Measurements from ENCODE around the gene CIDEC. TPM values are rescaled to one million over a fixed set of nuclear protein-coding genes. Genes with fewer than 3 reads are reported as not detected.
A peak's percentile ranks its signal among the peaks of the same experiment; 100 is the strongest.

CIDEC gene
- 1 to 10 TPM in 1 of 10 donors, under 1 TPM in 7, not detected in 2; 0.21 to 1.1 (median 0.41) TPM for polyA plus RNA-seq (ENCODE audit: insufficient read length in 10 of 10)
- long read RNA-seq, donor 1, partial matches to known transcripts: 0 of 1 reads
- long read RNA-seq, donor 1, other reads (novel, unspliced or antisense): 0 of 1 reads
- long read RNA-seq, donor 2: 0 reads
- long read RNA-seq, donor 3: 0 reads
- long read RNA-seq, donor 4: 0 reads
- long read RNA-seq, donor 5: 0 reads
- long read RNA-seq, donor 6: 0 reads
- long read RNA-seq, donor 7: 0 reads
- long read RNA-seq, donor 8: 0 reads
- long read RNA-seq, donor 9: 0 reads

- DNase-seq: no peak
Observed at GRCh38 chr3:9879830-9880549, at the start of gene CIDEC. Gene CIDEC, minus strand, starts transcription at chr3:9880253. Its CDS starts 1,767 bp downstream, at chr3:9878486.

GRCh38 chr3:9928158-9928557 is 48.1 kb upstream of the CIDEC start:
- DNase-seq: no peak

GRCh38 chr3:9918261-9919038 is 38.4 kb upstream of the CIDEC start:
- no peak for DNase-seq

- no peak for DNase-seq
Observed at GRCh38 chr3:9917820-9918219, 37.8 kb upstream of the CIDEC start.

GRCh38 chr3:9916734-9917680 is 37.0 kb upstream of the CIDEC start, which contains the start of gene IL17RC:
Gene IL17RC, plus strand, starts transcription at chr3:9917098. Its CDS starts 218 bp downstream, at chr3:9917316.
- peak; percentile 89 to 96 (median 90) for DNase-seq

GRCh38 chr3:9916346-9916733 is 36.3 kb upstream of the CIDEC start:
- peak in 1 of 3 donors; percentile 21 for DNase-seq

GRCh38 chr3:9915254-9916141 is 35.4 kb upstream of the CIDEC start:
- DNase-seq: peak; percentile 72 to 94 (median 80)

- no peak for DNase-seq
Observed at GRCh38 chr3:9914559-9915253, 34.7 kb upstream of the CIDEC start.

GRCh38 chr3:9914011-9914410 is 34.0 kb upstream of the CIDEC start:
- DNase-seq: no peak

GRCh38 chr3:9913601-9914000 is 33.5 kb upstream of the CIDEC start:
- no peak for DNase-seq

- no peak for DNase-seq
Observed at GRCh38 chr3:9912294-9912935, 32.4 kb upstream of the CIDEC start.

- DNase-seq: no peak
Observed at GRCh38 chr3:9911863-9912262, 31.8 kb upstream of the CIDEC start.

- DNase-seq: no peak
Observed at GRCh38 chr3:9909221-9910013, 29.4 kb upstream of the CIDEC start.

- DNase-seq: no peak
Observed at GRCh38 chr3:9908286-9908685, 28.2 kb upstream of the CIDEC start.

GRCh38 chr3:9906480-9906879 is 26.4 kb upstream of the CIDEC start:
- no peak for DNase-seq

GRCh38 chr3:9903904-9904303 is 23.9 kb upstream of the CIDEC start:
- DNase-seq: no peak

GRCh38 chr3:9903238-9903624 is 23.2 kb upstream of the CIDEC start:
- no peak for DNase-seq
